Left kidney (tissue), 2 donors: ENCODE results near the gene H6PD. TPM values are rescaled to one million over a fixed set of nuclear protein-coding genes. Genes with fewer than 3 reads are reported as not detected.

Source experiments
- DNase-seq: peaks from one replicate; pipeline ENCODE4 v3.0.0-alpha.2; 2013
- polyA plus RNA-seq: library from polyadenylated mRNA; unstranded; fragments of 120-200 nt; gene quantifications from one replicate; pipeline ENCODE4 v1.2.1, GENCODE V29; 2013; ENCODE audit not compliant: insufficient read length

H6PD gene
- polyA plus RNA-seq, 1 donor, result 41.6 TPM

- DNase-seq, result no peak
Measured at GRCh38 chr1:9275161-9275560, 40.6 kb downstream of the H6PD start.

- DNase-seq, result no peak
Measured at GRCh38 chr1:9275567-9276034, 41.0 kb downstream of the H6PD start.

GRCh38 chr1:9278116-9278515, 43.5 kb downstream of the H6PD start:
- no peak for DNase-seq

GRCh38 chr1:9278585-9279153, 44.1 kb downstream of the H6PD start:
- DNase-seq, result no peak

GRCh38 chr1:9279172-9279840, 44.7 kb downstream of the H6PD start:
- no peak for DNase-seq

GRCh38 chr1:9280015-9280860, 45.7 kb downstream of the H6PD start:
- DNase-seq, result no peak

- DNase-seq, result no peak
Measured at GRCh38 chr1:9281071-9281827, 46.7 kb downstream of the H6PD start.

- DNase-seq, result no peak
Measured at GRCh38 chr1:9281908-9282695, 47.5 kb downstream of the H6PD start.

GRCh38 chr1:9282696-9282955, 48.1 kb downstream of the H6PD start:
- DNase-seq, result no peak

GRCh38 chr1:9284061-9284460, 49.5 kb downstream of the H6PD start:
- DNase-seq, result no peak

GRCh38 chr1:9286556-9286955, 52.0 kb downstream of the H6PD start:
- no peak for DNase-seq

- DNase-seq, result no peak
Measured at GRCh38 chr1:9289090-9289534, 54.5 kb downstream of the H6PD start.

GRCh38 chr1:9289711-9290485, 55.3 kb downstream of the H6PD start:
- DNase-seq, result no peak

GRCh38 chr1:9291914-9292360, 57.4 kb downstream of the H6PD start:
- no peak for DNase-seq

GRCh38 chr1:9292361-9293240, 58.0 kb downstream of the H6PD start, which contains the start of gene SPSB1:
SPSB1 (plus strand) TSS chr1:9292894; CDS start chr1:9355892, 62,998 bp downstream.
- peak; percentile 75 for DNase-seq

- DNase-seq, result no peak
Measured at GRCh38 chr1:9293241-9293532, 58.6 kb downstream of the H6PD start.

GRCh38 chr1:9293533-9294404, 59.2 kb downstream of the H6PD start:
- no peak for DNase-seq

- DNase-seq, result no peak
Measured at GRCh38 chr1:9294405-9294773, 59.8 kb downstream of the H6PD start.
